ENCODE data around the gene ZNF655.

Gene ZNF655

DNA sequence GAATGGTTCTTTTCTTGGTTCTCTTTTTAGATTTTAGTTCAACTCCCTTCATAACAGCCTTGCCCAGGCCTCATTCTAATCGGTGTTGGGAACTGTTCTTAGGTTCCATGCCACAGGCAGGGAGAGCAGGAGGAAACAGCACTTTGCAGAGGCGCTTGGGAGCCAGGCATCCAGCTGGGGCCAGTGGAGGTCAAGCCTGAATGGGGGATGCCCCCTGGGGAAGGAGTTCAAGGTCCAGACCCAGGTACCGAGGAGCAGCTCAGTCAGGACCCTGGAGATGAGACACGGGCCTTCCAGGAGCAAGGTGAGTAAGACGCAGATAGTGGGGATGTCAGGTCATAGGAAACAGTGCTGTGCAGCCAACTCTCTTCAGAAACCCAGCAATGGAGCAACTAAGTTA is 62.8 kb downstream of the ZNF655 start:
- DNase-seq (ENCODE audit: insufficient read length, low spot score) (no peak), FAIRE-seq (no peak)
- TF ChIP-seq, protein P1, sequence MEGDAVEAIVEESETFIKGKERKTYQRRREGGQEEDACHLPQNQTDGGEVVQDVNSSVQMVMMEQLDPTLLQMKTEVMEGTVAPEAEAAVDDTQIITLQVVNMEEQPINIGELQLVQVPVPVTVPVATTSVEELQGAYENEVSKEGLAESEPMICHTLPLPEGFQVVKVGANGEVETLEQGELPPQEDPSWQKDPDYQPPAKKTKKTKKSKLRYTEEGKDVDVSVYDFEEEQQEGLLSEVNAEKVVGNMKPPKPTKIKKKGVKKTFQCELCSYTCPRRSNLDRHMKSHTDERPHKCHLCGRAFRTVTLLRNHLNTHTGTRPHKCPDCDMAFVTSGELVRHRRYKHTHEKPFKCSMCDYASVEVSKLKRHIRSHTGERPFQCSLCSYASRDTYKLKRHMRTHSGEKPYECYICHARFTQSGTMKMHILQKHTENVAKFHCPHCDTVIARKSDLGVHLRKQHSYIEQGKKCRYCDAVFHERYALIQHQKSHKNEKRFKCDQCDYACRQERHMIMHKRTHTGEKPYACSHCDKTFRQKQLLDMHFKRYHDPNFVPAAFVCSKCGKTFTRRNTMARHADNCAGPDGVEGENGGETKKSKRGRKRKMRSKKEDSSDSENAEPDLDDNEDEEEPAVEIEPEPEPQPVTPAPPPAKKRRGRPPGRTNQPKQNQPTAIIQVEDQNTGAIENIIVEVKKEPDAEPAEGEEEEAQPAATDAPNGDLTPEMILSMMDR (IDR thresholded peaks at IDR 0.05; ENCODE audit: insufficient read depth, missing control alignments): no peak

- FAIRE-seq (no peak), DNase-seq (ENCODE audit: insufficient read length, low spot score) (no peak)
- TF ChIP-seq, protein P1 (IDR thresholded peaks at IDR 0.05; ENCODE audit: insufficient read depth, missing control alignments): no peak
Observed at GRCh38 chr7:99622596-99622995, 64.2 kb downstream of the ZNF655 start.

GRCh38 chr7:99623091-99623693 is 64.8 kb downstream of the ZNF655 start:
- DNase-seq (ENCODE audit: insufficient read length, low spot score): no peak
- TF ChIP-seq, protein P1 (IDR thresholded peaks at IDR 0.05; ENCODE audit: insufficient read depth, missing control alignments): no peak
- FAIRE-seq: no peak

- FAIRE-seq (no peak), DNase-seq (ENCODE audit: insufficient read length, low spot score) (no peak)
- TF ChIP-seq, protein P1 (IDR thresholded peaks at IDR 0.05; ENCODE audit: insufficient read depth, missing control alignments): no peak
Observed at GRCh38 chr7:99623702-99624447, 65.4 kb downstream of the ZNF655 start.

- TF ChIP-seq, protein P1 (IDR thresholded peaks at IDR 0.05; ENCODE audit: insufficient read depth, missing control alignments): no peak
- no peak for DNase-seq (ENCODE audit: insufficient read length, low spot score)
- FAIRE-seq: no peak
Observed at GRCh38 chr7:99624484-99624883, 66.0 kb downstream of the ZNF655 start.

- TF ChIP-seq, protein P1 (IDR thresholded peaks at IDR 0.05; ENCODE audit: insufficient read depth, missing control alignments): no peak
- no peak for DNase-seq (ENCODE audit: insufficient read length, low spot score)
- no peak for FAIRE-seq
Observed at GRCh38 chr7:99625321-99625720, 66.9 kb downstream of the ZNF655 start.

DNA sequence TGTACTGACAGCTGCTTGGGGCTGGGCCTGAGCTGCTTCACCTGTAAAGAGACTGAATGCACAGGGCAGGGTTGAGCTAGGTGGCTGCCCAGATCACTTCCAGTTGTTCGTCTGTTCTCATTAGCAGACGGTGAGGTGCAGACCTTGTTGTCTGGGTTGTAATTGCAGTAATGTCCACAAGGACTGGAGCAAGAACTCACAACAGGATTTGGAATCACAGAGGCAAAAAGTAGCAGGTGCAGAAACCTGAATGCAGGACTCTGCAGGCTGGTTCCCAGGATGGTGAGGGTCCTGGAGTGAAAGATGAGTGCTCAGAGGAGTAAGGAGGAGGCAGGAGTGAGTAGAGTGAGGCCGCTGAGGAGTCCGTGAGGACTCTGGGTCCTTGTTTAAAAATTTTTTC is 67.5 kb downstream of the ZNF655 start:
- FAIRE-seq: no peak
- TF ChIP-seq, protein P1 (IDR thresholded peaks at IDR 0.05; ENCODE audit: insufficient read depth, missing control alignments): no peak
- no peak for DNase-seq (ENCODE audit: insufficient read length, low spot score)
